Measurements from ENCODE around the gene PTRHD1.
"Not testable (repeated sequence)": the region's sequence is repeated elsewhere in the genome, so short reads cannot be mapped to it uniquely, and the experiment has no call there.

Gene PTRHD1

GRCh38 chr2:24835411-24835810, 42.2 kb upstream of the PTRHD1 start:
- WGBS, 2 experiments (ENCODE audit: insufficient coverage in 2 of 2), result 85 to 92% methylated on average over 5 to 6 of the region's 8 CpGs
- H3K36me3 ChIP-seq (ENCODE audit: control insufficient read depth, insufficient read depth, low read length), result peaks cover 44% of the 10 kb centered on the region
- not testable (repeated sequence) for H3K27ac ChIP-seq (ENCODE audit: low read depth, low read length, severe bottlenecking); H3K4me3 ChIP-seq (ENCODE audit: extremely low read depth, insufficient read depth, low read length, poor library complexity, severe bottlenecking); H3K9me3 ChIP-seq (ENCODE audit: control insufficient read depth, low read length); H3K4me1 ChIP-seq (ENCODE audit: control insufficient read depth, insufficient read depth, low read length, poor library complexity, severe bottlenecking)

DNA sequence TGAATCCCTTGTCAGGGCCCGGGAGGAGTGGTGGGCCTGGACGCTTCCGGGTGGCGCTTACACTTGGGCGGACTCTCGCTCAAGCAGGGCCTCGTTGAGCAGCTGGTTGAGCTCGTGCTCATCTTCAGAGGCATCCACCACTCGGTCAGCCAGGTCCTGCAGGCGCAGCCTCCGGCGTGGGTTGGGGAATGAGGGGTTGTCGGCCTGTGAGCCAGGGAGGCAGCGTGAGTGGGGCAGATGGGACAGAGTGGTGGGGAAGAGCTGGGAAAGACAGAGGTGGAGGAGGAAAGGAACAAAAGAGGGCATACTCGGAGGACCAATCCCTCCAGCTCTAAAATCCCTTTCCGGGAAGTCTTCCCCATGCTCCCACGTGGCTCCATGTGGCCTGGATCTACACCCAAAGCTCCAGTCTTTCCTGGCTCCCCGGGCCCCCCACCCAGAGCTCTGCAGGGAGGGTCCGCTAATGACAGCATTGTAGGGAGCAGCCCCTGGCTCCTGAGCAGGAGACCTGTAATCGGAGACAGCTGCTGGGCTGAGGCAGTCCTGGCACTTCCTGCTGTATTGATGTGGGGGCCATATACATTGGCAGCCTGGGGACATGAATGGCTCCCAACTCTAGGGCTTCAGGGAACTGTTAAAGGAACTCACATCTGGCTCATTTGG, 41.7 kb upstream of the PTRHD1 start:
- Histone ChIP-seq H3K4me3 (ENCODE audit: extremely low read depth, insufficient read depth, low read length, poor library complexity, severe bottlenecking) (no peak overlapping the region), H3K4me1 (ENCODE audit: control insufficient read depth, insufficient read depth, low read length, poor library complexity, severe bottlenecking) (no peaks in the 10 kb centered on the region), H3K27ac (ENCODE audit: low read depth, low read length, severe bottlenecking) (no peak overlapping the region), H3K36me3 (ENCODE audit: control insufficient read depth, insufficient read depth, low read length) (peaks cover 47% of the 10 kb centered on the region), H3K9me3 (ENCODE audit: control insufficient read depth, low read length) (no peaks in the 10 kb centered on the region)
- WGBS, 2 experiments (ENCODE audit: insufficient coverage in 2 of 2), result 95% methylated on average over 16 to 20 of the region's 20 CpGs

GRCh38 chr2:24833821-24834732, 40.9 kb upstream of the PTRHD1 start:
- no peak overlapping the region for H3K4me3 ChIP-seq (ENCODE audit: extremely low read depth, insufficient read depth, low read length, poor library complexity, severe bottlenecking)
- no peaks in the 10 kb centered on the region for H3K9me3 ChIP-seq (ENCODE audit: control insufficient read depth, low read length)
- no peaks in the 10 kb centered on the region for H3K4me1 ChIP-seq (ENCODE audit: control insufficient read depth, insufficient read depth, low read length, poor library complexity, severe bottlenecking)
- H3K27ac ChIP-seq (ENCODE audit: low read depth, low read length, severe bottlenecking), result no peak overlapping the region
- peaks cover 48% of the 10 kb centered on the region for H3K36me3 ChIP-seq (ENCODE audit: control insufficient read depth, insufficient read depth, low read length)
- WGBS, 2 experiments (ENCODE audit: insufficient coverage in 2 of 2), result 96% methylated on average over 16 to 28 of the region's 32 CpGs

DNA sequence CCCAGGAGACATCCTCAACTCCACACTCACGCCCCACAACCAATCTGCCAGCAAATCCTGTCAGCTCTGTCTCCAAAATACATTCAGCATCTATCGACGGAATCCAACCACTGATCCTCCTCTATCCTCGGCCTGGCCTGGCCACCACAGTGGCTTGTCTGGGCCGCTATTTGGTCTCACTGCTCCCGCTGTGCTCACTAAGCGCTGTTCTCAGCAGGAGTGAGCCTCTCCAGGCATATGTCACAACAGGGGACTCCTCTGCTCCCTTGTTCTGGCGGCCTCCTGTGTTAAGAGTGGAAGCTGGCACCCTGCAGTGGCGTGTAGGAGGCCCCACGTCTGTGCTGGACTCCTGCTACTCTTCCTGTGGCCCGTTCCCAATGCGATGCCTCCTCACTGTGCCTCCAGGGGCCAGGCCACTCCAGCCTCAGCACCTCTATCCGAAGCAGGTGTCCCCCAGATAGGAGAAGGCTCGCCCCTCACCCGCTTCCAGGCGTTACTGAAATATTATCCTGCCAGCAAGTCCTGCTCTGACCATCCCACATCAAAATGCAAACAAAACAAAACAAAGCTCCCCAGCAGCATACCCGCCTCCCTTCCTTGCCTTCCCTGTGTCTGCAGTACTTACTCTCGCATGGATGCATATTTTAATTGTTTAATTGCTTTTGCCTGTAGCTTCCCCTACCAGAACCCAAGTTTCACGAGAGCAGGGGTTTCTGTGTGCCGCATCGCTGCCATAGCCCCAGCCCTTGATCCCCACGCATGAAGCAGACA, 39.9 kb upstream of the PTRHD1 start:
- Histone ChIP-seq H3K9me3 (ENCODE audit: control insufficient read depth, low read length) (no peaks in the 10 kb centered on the region), H3K36me3 (ENCODE audit: control insufficient read depth, insufficient read depth, low read length) (peaks cover 48% of the 10 kb centered on the region), H3K4me1 (ENCODE audit: control insufficient read depth, insufficient read depth, low read length, poor library complexity, severe bottlenecking) (no peaks in the 10 kb centered on the region), H3K27ac (ENCODE audit: low read depth, low read length, severe bottlenecking) (no peak overlapping the region), H3K4me3 (ENCODE audit: extremely low read depth, insufficient read depth, low read length, poor library complexity, severe bottlenecking) (no peak overlapping the region)
- WGBS, 2 experiments (ENCODE audit: insufficient coverage in 2 of 2), result 66 to 69% methylated on average over 17 to 19 of the region's 22 CpGs

DNA sequence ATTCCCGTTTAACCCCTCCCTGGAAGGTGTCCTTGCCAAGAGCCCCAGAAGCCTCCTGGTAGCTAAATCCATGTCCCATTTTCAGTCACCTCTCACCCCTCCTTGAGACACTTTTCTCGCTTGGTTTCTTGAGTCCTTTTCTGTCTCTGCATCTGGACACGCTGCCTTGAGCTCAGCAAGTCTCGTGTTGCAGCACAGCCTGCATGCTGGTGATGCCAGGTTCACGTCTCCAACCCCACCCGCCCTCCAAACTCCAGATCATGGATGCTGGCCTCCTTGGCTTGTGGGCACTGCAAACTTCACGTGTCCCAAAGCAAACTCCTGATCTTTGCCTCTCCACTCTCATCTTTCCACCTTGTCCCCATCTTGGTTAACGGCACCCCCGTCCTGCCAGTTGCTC, 39.3 kb upstream of the PTRHD1 start:
- H3K36me3 ChIP-seq (ENCODE audit: control insufficient read depth, insufficient read depth, low read length), result peaks cover 48% of the 10 kb centered on the region
- no peaks in the 10 kb centered on the region for H3K9me3 ChIP-seq (ENCODE audit: control insufficient read depth, low read length)
- H3K4me3 ChIP-seq (ENCODE audit: extremely low read depth, insufficient read depth, low read length, poor library complexity, severe bottlenecking), result no peak overlapping the region
- no peaks in the 10 kb centered on the region for H3K4me1 ChIP-seq (ENCODE audit: control insufficient read depth, insufficient read depth, low read length, poor library complexity, severe bottlenecking)
- 74 to 76% methylated on average over 9 of the region's 9 CpGs for WGBS, 2 experiments (ENCODE audit: insufficient coverage in 2 of 2)
- H3K27ac ChIP-seq (ENCODE audit: low read depth, low read length, severe bottlenecking), result no peak overlapping the region

DNA sequence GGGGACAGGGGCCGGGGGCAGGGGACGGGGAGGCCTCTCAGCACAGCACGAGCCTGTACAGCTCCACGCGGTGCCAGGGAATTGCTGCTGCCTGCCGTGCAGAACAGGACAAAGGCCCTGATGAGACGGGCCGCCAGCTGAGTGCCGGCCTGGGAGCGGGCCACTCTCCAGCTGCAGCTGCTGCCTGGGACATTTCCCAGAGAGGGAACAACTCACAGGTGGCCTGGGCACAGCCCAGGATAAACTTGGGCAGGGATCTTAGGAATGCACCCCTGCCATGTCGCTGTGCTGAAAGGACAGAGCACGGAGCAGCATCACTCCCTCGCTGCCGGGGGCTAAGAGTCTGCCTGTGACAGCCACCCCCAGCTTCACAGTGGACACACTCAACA, 38.9 kb upstream of the PTRHD1 start:
- Histone ChIP-seq H3K36me3 (ENCODE audit: control insufficient read depth, insufficient read depth, low read length) (peaks cover 48% of the 10 kb centered on the region), H3K4me1 (ENCODE audit: control insufficient read depth, insufficient read depth, low read length, poor library complexity, severe bottlenecking) (no peaks in the 10 kb centered on the region)
- WGBS, 2 experiments (ENCODE audit: insufficient coverage in 2 of 2), result 65 to 74% methylated on average over 11 to 14 of the region's 14 CpGs

GRCh38 chr2:24831221-24832072, 38.3 kb upstream of the PTRHD1 start:
- Histone ChIP-seq H3K36me3 (ENCODE audit: control insufficient read depth, insufficient read depth, low read length) (peaks cover 43% of the 10 kb centered on the region), H3K4me3 (ENCODE audit: extremely low read depth, insufficient read depth, low read length, poor library complexity, severe bottlenecking) (no peak overlapping the region), H3K27ac (ENCODE audit: low read depth, low read length, severe bottlenecking) (no peak overlapping the region), H3K9me3 (ENCODE audit: control insufficient read depth, low read length) (no peaks in the 10 kb centered on the region), H3K4me1 (ENCODE audit: control insufficient read depth, insufficient read depth, low read length, poor library complexity, severe bottlenecking) (no peaks in the 10 kb centered on the region)
- WGBS, 2 experiments (ENCODE audit: insufficient coverage in 2 of 2), result 90 to 100% methylated on average over 2 to 9 of the region's 18 CpGs

More for the DNA sequence above, 38.9 kb upstream of the PTRHD1 start:
- H3K27ac ChIP-seq (ENCODE audit: low read depth, low read length, severe bottlenecking), result no peak overlapping the region
- no peak overlapping the region for H3K4me3 ChIP-seq (ENCODE audit: extremely low read depth, insufficient read depth, low read length, poor library complexity, severe bottlenecking)
- H3K9me3 ChIP-seq (ENCODE audit: control insufficient read depth, low read length), result no peaks in the 10 kb centered on the region

DNA sequence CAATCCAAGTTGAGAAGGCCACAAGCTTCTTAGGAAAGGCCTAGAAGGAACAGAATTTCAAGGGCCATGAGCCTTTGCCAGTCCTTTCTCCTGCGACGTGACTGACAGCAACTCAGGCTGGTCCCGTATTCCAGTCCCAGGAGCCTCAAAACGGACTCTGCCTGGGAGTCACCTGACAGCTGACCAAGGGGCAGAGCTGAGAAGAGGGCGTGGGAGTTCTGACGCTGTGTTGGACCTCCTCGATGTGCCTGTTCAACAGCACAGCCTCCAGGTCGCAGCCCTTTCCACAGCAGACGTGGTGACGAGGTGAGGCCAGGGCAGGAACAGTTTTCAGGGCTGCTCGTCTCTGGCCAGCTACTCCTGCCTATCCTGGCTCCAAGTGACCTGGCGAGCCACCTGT, 37.6 kb upstream of the PTRHD1 start:
- H3K36me3 ChIP-seq (ENCODE audit: control insufficient read depth, insufficient read depth, low read length), result peaks cover 37% of the 10 kb centered on the region
- no peak overlapping the region for H3K4me3 ChIP-seq (ENCODE audit: extremely low read depth, insufficient read depth, low read length, poor library complexity, severe bottlenecking)
- H3K9me3 ChIP-seq (ENCODE audit: control insufficient read depth, low read length), result no peaks in the 10 kb centered on the region
- no peak overlapping the region for H3K27ac ChIP-seq (ENCODE audit: low read depth, low read length, severe bottlenecking)
- no peaks in the 10 kb centered on the region for H3K4me1 ChIP-seq (ENCODE audit: control insufficient read depth, insufficient read depth, low read length, poor library complexity, severe bottlenecking)
- WGBS, 2 experiments (ENCODE audit: insufficient coverage in 2 of 2), result 92 to 93% methylated on average over 12 of the region's 12 CpGs

DNA sequence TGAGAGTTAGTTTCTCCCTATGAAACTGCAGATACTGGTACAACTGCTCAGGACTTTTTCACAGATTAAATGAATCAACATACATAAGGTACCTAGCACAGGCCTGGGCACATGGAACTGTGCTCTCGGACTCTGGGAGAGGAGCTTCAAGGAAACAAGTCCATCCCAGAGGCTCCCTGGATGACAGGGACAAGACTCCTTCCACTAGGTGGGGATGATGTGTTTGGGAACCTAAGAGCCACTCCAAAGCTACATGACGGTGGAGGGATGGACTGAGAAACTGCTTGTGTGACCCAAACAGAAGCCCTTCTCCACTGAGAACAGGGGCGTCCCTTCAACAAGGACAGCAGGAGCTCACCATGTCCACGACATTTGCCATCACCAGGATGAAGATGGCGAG, 37.2 kb upstream of the PTRHD1 start:
- H3K36me3 ChIP-seq (ENCODE audit: control insufficient read depth, insufficient read depth, low read length), result peaks cover 37% of the 10 kb centered on the region
- WGBS, 2 experiments (ENCODE audit: insufficient coverage in 2 of 2), result 91 to 92% methylated on average over 4 to 5 of the region's 5 CpGs
- no peak overlapping the region for H3K4me3 ChIP-seq (ENCODE audit: extremely low read depth, insufficient read depth, low read length, poor library complexity, severe bottlenecking)
- no peaks in the 10 kb centered on the region for H3K9me3 ChIP-seq (ENCODE audit: control insufficient read depth, low read length)
- H3K4me1 ChIP-seq (ENCODE audit: control insufficient read depth, insufficient read depth, low read length, poor library complexity, severe bottlenecking), result no peaks in the 10 kb centered on the region
- no peak overlapping the region for H3K27ac ChIP-seq (ENCODE audit: low read depth, low read length, severe bottlenecking)

Data from mesodermal cell (in vitro differentiated cells).